PC-3 (cell line): Measurements from ENCODE around the gene GC.

Experiments
- EZH2 ChIP-seq: fragments of 300-600 bp; sonication (generic); IDR thresholded peaks from one replicate; pipeline ENCODE4 v1.6.1; 2017; ENCODE audit warnings: antibody characterized with exemption, mild to moderate bottlenecking, low read length; ENCODE audit not compliant: unreplicated experiment
- EZH2phosphoT487 ChIP-seq: fragments of 300-600 bp; sonication (generic); IDR thresholded peaks from 2 replicates; pipeline ENCODE4 v1.6.1; 2018; ENCODE audit warnings: mild to moderate bottlenecking, antibody characterized with exemption, low read length, borderline replicate concordance
- TF ChIP-seq, protein P1 (sequence below): fragments of 300-600 bp; sonication (generic); conservative IDR thresholded peaks from 2 replicates; pipeline ENCODE4 v1.5.1; 2017; ENCODE audit warnings: antibody characterized with exemption, low read depth, mild to moderate bottlenecking, low read length

DNA sequence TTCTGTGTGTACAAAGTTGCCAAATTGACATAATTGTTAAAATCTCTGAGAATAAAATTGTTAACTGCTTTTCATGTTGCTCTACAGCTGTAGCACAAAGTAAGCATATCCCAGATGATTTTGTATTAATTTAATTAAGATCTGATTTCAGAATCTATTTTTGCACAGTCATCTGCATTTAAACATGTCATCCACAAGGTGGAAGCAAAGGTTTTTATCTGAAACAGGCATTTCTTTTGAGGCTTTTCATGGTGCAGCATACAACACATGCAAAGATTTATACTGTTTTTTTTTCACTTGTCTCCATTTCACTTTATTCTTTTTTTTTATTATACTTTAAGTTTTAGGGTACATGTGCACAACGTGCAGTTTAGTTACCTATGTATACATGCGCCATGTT is 51.2 kb downstream of the GC start:
- TF ChIP-seq, protein P1, sequence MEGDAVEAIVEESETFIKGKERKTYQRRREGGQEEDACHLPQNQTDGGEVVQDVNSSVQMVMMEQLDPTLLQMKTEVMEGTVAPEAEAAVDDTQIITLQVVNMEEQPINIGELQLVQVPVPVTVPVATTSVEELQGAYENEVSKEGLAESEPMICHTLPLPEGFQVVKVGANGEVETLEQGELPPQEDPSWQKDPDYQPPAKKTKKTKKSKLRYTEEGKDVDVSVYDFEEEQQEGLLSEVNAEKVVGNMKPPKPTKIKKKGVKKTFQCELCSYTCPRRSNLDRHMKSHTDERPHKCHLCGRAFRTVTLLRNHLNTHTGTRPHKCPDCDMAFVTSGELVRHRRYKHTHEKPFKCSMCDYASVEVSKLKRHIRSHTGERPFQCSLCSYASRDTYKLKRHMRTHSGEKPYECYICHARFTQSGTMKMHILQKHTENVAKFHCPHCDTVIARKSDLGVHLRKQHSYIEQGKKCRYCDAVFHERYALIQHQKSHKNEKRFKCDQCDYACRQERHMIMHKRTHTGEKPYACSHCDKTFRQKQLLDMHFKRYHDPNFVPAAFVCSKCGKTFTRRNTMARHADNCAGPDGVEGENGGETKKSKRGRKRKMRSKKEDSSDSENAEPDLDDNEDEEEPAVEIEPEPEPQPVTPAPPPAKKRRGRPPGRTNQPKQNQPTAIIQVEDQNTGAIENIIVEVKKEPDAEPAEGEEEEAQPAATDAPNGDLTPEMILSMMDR = peak; percentile 77
- TF ChIP-seq EZH2phosphoT487 (no peak), EZH2 (no peak)
